Thymus (tissue), 14 donors: ENCODE data around the gene TUT1. TPM values are rescaled to one million over a fixed set of nuclear protein-coding genes. Genes with fewer than 3 reads are reported as not detected.
A peak's percentile ranks its signal among the peaks of the same experiment; 100 is the strongest.
"Not testable (repeated sequence)": the region's sequence is repeated elsewhere in the genome, so short reads cannot be mapped to it uniquely, and the experiment has no call there.

Experiments
- DNase-seq, 9 donors: peaks; one replicate each; pipeline ENCODE4 v3.0.0-alpha.2; 2013; ENCODE audit warnings: low spot score in 9 of 9, low read depth in 6 of 9, missing footprints in 1 of 9
- H3K27ac ChIP-seq, 2 donors: one replicate each; pipeline ENCODE4 v1.5.1; 2013; ENCODE audit warnings: control low read depth in 1 of 2, low read depth in 1 of 2, low read length in 1 of 2, mild to moderate bottlenecking in 1 of 2, moderate library complexity in 1 of 2
- H3K27me3 ChIP-seq, 2 donors: one replicate each; pipeline ENCODE4 v1.5.1; 2013; ENCODE audit warnings: low read length in 1 of 2; ENCODE audit not compliant: control insufficient read depth in 2 of 2, insufficient read depth in 1 of 2
- H3K36me3 ChIP-seq, 2 donors: one replicate each; pipeline ENCODE4 v1.5.1; 2013; ENCODE audit warnings: low read length in 1 of 2, mild to moderate bottlenecking in 1 of 2, moderate library complexity in 1 of 2; ENCODE audit not compliant: control insufficient read depth in 2 of 2, insufficient read depth in 2 of 2
- H3K4me1 ChIP-seq, 2 donors: one replicate each; pipeline ENCODE4 v1.5.1; 2013; ENCODE audit warnings: low read length in 2 of 2; ENCODE audit not compliant: control insufficient read depth in 2 of 2, insufficient read depth in 2 of 2
- H3K4me3 ChIP-seq, 2 donors: one replicate each; pipeline ENCODE4 v1.5.1; 2013; ENCODE audit warnings: low read length in 2 of 2, control low read depth in 1 of 2, mild to moderate bottlenecking in 1 of 2
- H3K9me3 ChIP-seq, 2 donors: one replicate each; pipeline ENCODE4 v1.5.1; 2013; ENCODE audit warnings: low read length in 1 of 2, mild to moderate bottlenecking in 1 of 2; ENCODE audit not compliant: control insufficient read depth in 2 of 2, insufficient read depth in 1 of 2
- WGBS: extraction: QIAGEN DNeasy Blood & Tissue Kit; methylation state at CpG from one replicate; pipeline ENCODE4 v1.1.7; 2013; 5-methylcytosine and 5-hydroxymethylcytosine counted together
- long read RNA-seq, 10 donors: transcript quantifications; one replicate each; lab custom pipeline, GENCODE V29; 2026
- polyA plus RNA-seq: library from polyadenylated mRNA; stranded (reverse); fragments of 200-250 nt; gene quantifications from one replicate; pipeline ENCODE4 v1.2.3, GENCODE V29; 2013
- total RNA-seq: library from RNA; stranded (reverse); fragments of 120-200 nt; gene quantifications from one replicate; pipeline ENCODE4 v1.2.4, GENCODE V29; 2013
- donor health status: healthy.

The TUT1 gene
- total RNA-seq (7.8 TPM), polyA plus RNA-seq (25.3 TPM)
- long read RNA-seq, donor 1: 0 reads
- long read RNA-seq, donor 2: 0 reads
- long read RNA-seq, donor 3, partial matches to known transcripts: 12 of 15 reads
- long read RNA-seq, donor 3, other reads (novel, unspliced or antisense): 0 of 15 reads
- long read RNA-seq, donor 4, transcript TUT1-202 (9 exons, 2,826 nt): major isoform, 5 of 8 reads
- long read RNA-seq, donor 4, partial matches to known transcripts: 0 of 8 reads
- long read RNA-seq, donor 4, other reads (novel, unspliced or antisense): 0 of 8 reads
- long read RNA-seq, donor 5, partial matches to known transcripts: 0 of 5 reads
- long read RNA-seq, donor 5, other reads (novel, unspliced or antisense): 0 of 5 reads
- long read RNA-seq, donor 6, partial matches to known transcripts: 0 of 5 reads
- long read RNA-seq, donor 6, other reads (novel, unspliced or antisense): 0 of 5 reads
- long read RNA-seq, donor 7, transcript TUT1-202 (9 exons, 2,826 nt): major isoform, 5 of 5 reads
- long read RNA-seq, donor 7, partial matches to known transcripts: 0 of 5 reads
- long read RNA-seq, donor 7, other reads (novel, unspliced or antisense): 0 of 5 reads
- long read RNA-seq, donor 8, partial matches to known transcripts: 0 of 1 reads
- long read RNA-seq, donor 8, other reads (novel, unspliced or antisense): 0 of 1 reads
- long read RNA-seq, donor 9, partial matches to known transcripts: 0 of 2 reads
- long read RNA-seq, donor 9, other reads (novel, unspliced or antisense): 0 of 2 reads
- long read RNA-seq, donor 10, partial matches to known transcripts: 0 of 2 reads
- long read RNA-seq, donor 10, other reads (novel, unspliced or antisense): 0 of 2 reads

DNA sequence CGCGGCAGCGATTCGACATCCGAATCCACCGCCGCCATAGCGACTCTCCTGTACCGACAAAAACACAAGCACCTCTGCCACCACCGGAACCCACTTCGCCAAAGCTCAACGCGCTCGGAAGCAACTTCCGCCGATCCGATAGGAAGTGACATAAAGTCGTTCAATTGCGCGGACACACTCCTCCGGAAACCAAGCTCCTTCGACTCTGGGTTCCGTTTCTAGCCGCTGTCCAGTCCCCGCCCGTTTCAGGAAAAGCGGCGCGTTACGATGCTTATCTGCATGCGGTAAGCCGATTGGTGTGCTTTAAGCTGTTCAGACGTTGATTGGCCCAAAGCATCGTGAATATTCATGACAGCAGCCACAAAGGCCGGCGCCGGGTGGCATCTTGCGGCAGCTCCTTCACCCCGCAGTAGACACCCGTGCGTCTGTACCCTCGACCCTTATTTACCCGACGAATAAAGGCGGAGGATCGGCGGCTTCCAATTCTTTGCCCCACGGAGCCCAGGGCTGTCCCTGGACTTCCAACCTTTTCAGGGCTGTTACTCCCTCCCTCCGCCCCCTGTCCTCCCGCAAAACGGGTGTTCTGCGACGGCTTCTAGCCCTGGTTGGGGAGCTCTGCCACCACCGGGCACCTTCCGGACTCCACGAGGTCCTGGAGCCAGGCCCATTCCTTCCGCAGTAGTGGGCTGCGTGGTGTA lies at the start of gene TUT1:
TSS of gene TUT1 (minus strand) at position 76 of the 698 bp plus-strand sequence. CDS start at position 38, 38 bp downstream.
- WGBS: under 1% methylated on average over 58 of the region's 58 CpGs
- H3K27ac ChIP-seq: peak within 1 kb of the TSS; percentile 96 to 99
- H3K27me3 ChIP-seq: no peaks in the 10 kb centered on the region
- peak within 1 kb of the TSS; percentile 90 to 93 for H3K4me3 ChIP-seq
- peak; percentile 95 to 100 (median 99) for DNase-seq
- H3K9me3 ChIP-seq: peaks cover 0 to 1% of the 10 kb centered on the region in 2 donors
- H3K36me3 ChIP-seq: peaks cover 47 to 62% of the 10 kb centered on the region in 2 donors
- peaks cover 15 to 39% of the 10 kb centered on the region in 2 donors for H3K4me1 ChIP-seq

- Histone ChIP-seq H3K9me3 (no peaks in the 10 kb centered on the region), H3K27me3 (no peaks in the 10 kb centered on the region), H3K4me3 (no peak overlapping the region), H3K27ac (no peak overlapping the region), H3K36me3 (peaks cover 72 to 94% of the 10 kb centered on the region in 2 donors), H3K4me1 (no peaks in the 10 kb centered on the region)
- no peak for DNase-seq
- 97% methylated on average over 6 of the region's 6 CpGs for WGBS
Measured at GRCh38 chr11:62632492-62632891, 41.2 kb upstream of the TUT1 start.

GRCh38 chr11:62627713-62628112 lies 36.4 kb upstream of the TUT1 start:
- H3K36me3 ChIP-seq: peaks cover 67 to 76% of the 10 kb centered on the region in 2 donors
- DNase-seq: no peak
- WGBS: 97% methylated on average over 3 of the region's 3 CpGs
- no peak overlapping the region for H3K4me3 ChIP-seq
- no peaks in the 10 kb centered on the region for H3K4me1 ChIP-seq
- no peaks in the 10 kb centered on the region for H3K27me3 ChIP-seq
- no peak overlapping the region for H3K27ac ChIP-seq
- H3K9me3 ChIP-seq: no peaks in the 10 kb centered on the region

DNA sequence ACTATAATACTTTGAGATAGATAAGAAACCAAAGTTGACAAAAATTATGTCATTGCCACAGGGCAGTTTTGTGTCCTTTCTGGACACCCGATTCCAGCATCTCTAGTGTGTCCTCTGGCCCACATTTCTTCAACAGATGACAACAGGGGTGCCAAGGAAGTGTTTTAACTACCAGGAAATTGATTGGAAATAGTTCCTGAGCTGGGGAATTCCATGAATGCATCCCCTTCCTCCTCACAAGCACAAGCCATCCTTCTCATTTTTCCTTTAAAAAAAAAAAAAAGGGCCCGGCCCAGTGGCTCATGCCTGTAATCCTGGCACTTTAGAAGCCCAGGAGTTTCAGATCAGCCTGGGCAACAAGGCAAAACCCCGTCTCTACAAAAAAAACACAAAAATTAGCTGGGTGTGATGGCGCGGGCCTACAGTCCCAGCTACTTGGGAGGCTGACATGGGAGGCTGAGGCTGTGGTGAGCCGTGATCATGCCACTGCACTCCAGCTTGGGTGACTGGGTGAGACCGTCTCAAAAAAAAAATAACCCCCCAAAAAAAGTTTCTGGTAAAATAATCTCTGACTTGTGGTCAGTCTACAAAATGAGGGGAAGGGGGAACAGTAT lies 31.3 kb upstream of the TUT1 start:
- 96% methylated on average over 7 of the region's 7 CpGs for WGBS
- Histone ChIP-seq H3K36me3 (peaks cover 26 to 28% of the 10 kb centered on the region in 2 donors), H3K4me1 (peaks cover 16 to 17% of the 10 kb centered on the region in 2 donors), H3K4me3 (no peak overlapping the region), H3K27me3 (no peaks in the 10 kb centered on the region), H3K9me3 (no peaks in the 10 kb centered on the region), H3K27ac (peak overlapping the region; percentile 87 to 88)
- DNase-seq: no peak

DNA sequence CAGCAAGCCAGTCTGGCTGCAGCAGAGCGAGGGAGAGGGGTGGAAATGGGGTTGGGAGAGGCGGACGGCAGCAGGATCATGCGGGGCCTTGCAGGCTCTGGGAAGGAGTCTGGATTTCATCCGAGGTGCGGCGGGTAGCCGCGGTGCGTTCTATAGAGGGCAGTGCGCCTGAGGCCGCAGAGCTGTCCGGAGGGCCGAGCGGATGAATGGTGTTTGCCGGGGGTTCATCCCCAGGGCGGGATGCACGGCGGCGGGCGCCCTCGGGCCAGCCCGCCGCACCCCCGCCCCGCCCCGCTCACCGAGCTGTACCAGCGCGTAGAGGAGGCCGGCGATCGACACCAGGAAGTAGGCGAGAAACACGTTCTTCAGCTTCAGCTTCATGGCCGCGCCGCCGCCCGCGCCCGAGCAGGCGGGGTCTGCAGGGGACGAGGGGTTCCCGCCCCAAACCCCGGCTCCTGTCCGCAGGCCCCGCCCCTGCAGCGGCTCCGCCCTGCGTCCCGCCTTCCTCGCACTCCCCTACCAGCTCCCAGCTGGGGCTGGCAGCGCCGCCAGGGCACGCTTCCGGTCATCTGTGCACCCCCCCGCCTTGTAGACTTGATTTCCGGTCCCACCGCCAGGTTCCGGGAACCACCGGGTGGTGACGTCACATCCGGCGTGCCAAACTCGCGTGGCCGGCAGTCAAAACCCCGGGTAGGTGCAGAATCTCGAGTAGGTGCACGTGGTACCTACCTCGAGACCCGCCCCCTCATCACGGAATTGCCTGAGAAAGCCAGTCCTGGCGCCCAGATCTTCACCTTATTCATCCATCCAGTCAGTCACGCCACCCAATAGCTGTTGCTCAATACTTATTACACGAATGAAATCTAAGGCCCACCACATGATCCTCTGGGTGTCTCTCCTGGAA lies 30.5 kb upstream of the TUT1 start, which contains the start of gene B3GAT3:
TSS of gene B3GAT3 (minus strand) at position 420 of the 904 bp plus-strand sequence. CDS start at position 381, 39 bp downstream.
- Histone ChIP-seq H3K4me1 (peaks cover 16 to 17% of the 10 kb centered on the region in 2 donors), H3K27ac (peak within 1 kb of the TSS; percentile 87 to 88), H3K9me3 (no peaks in the 10 kb centered on the region), H3K36me3 (peaks cover 27 to 28% of the 10 kb centered on the region in 2 donors), H3K4me3 (peak within 1 kb of the TSS; percentile 60 to 82), H3K27me3 (no peaks in the 10 kb centered on the region)
- peak; percentile 82 to 95 (median 87) for DNase-seq
- 2% methylated on average over 77 of the region's 77 CpGs for WGBS

DNA sequence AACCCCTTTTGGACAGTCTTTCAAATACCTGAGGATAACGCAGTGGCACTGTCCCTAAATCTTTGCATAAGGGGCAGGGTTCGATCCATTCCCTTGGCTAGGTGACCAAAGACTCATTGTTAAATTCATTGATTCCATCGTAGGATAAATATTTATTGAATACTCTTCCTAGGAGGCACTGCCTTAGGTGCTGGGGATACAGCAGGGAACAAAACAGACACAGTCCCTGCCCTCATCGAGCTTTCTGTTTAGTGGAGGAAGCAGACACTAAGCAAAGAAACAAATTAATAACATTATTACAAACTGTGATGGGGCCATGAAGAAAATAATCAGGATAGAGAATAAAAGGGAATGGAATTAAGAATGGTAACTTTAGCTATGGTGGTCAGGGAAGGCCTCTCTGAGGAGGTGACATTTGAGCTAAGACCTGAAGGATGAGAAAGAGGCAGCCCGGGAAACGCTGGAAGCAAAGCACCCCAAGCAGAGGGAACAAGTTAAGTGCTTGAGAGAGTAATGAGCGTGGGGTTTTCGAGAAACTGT lies 29.8 kb upstream of the TUT1 start:
- no peak for DNase-seq

DNA sequence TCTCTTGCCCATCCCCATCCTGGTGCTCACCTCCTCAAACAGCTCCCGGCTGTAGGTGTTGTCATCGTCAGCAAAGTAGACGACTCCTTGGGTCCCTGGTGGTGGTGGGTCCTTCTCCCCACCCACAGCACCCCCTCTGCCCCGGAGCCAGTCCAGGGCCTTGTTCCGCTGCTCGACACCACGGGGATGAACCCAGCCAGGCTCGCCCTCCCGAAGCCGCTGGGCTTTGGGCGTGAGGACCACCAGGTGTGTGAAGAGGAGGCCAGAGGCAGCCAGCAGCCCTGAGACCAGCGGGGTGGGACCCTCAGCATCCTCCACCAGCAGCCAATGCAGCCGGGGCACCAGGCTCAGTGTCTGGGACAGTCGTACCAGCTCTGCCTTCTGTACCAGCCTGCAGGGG lies 25.6 kb upstream of the TUT1 start:
- DNase-seq, H3K9me3 ChIP-seq, H3K27me3 ChIP-seq, H3K27ac ChIP-seq, H3K4me3 ChIP-seq: not testable (repeated sequence)
- H3K4me1 ChIP-seq: peaks cover 11 to 17% of the 10 kb centered on the region in 2 donors
- peaks cover 26 to 30% of the 10 kb centered on the region in 2 donors for H3K36me3 ChIP-seq
- 98% methylated on average over 14 of the region's 14 CpGs for WGBS

More for the DNA sequence above, 29.8 kb upstream of the TUT1 start:
- Histone ChIP-seq H3K4me1 (peaks cover 16 to 17% of the 10 kb centered on the region in 2 donors), H3K27me3 (no peaks in the 10 kb centered on the region), H3K27ac (peak overlapping the region; percentile 87 to 88), H3K9me3 (no peaks in the 10 kb centered on the region), H3K4me3 (peak overlapping the region; percentile 60 to 82), H3K36me3 (peaks cover 25 to 28% of the 10 kb centered on the region in 2 donors)
- WGBS: 35% methylated on average over 8 of the region's 8 CpGs
